ENCODE results near the gene SLC27A3. TPM values are rescaled to one million over a fixed set of nuclear protein-coding genes. Genes with fewer than 3 reads are reported as not detected.
"Not testable (repeated sequence)": the region's sequence is repeated elsewhere in the genome, so short reads cannot be mapped to it uniquely, and the experiment has no call there.

The SLC27A3 gene
- total and polyA plus RNA-seq, 2 donors = 8.4 to 48.5 TPM

GRCh38 chr1:153752072-153752471 lies 23.1 kb upstream of the SLC27A3 start:
- no peaks in the 10 kb centered on the region for H3K9me3 ChIP-seq (ENCODE audit: control insufficient read depth in 2 of 2, insufficient read depth in 1 of 2, low read length in 1 of 2)
- 97% methylated on average over 2 of the region's 2 CpGs for WGBS
- H3K27ac ChIP-seq (ENCODE audit: low read depth in 1 of 2, low read length in 1 of 2) = no peak overlapping the region
- H3K4me3 ChIP-seq (ENCODE audit: low read length in 2 of 2) = no peak overlapping the region
- H3K36me3 ChIP-seq (ENCODE audit: control insufficient read depth in 2 of 2, insufficient read depth in 2 of 2, low read length in 1 of 2) = peaks cover 42 to 83% of the 10 kb centered on the region in 2 donors
- no peak for DNase-seq (ENCODE audit: low read depth in 6 of 9, low spot score in 9 of 9)
- H3K4me1 ChIP-seq (ENCODE audit: control insufficient read depth in 2 of 2, insufficient read depth in 2 of 2, low read length in 2 of 2) = no peaks in the 10 kb centered on the region
- H3K27me3 ChIP-seq (ENCODE audit: control insufficient read depth in 2 of 2, insufficient read depth in 1 of 2, low read length in 1 of 2) = no peaks in the 10 kb centered on the region

- DNase-seq (ENCODE audit: low read depth in 6 of 9, low spot score in 9 of 9) = no peak
- Histone ChIP-seq H3K36me3 (ENCODE audit: control insufficient read depth in 2 of 2, insufficient read depth in 2 of 2, low read length in 1 of 2) (peaks cover 40 to 83% of the 10 kb centered on the region in 2 donors), H3K4me1 (ENCODE audit: control insufficient read depth in 2 of 2, insufficient read depth in 2 of 2, low read length in 2 of 2) (no peaks in the 10 kb centered on the region), H3K27ac (ENCODE audit: low read depth in 1 of 2, low read length in 1 of 2) (no peak overlapping the region), H3K27me3 (ENCODE audit: control insufficient read depth in 2 of 2, insufficient read depth in 1 of 2, low read length in 1 of 2) (no peaks in the 10 kb centered on the region), H3K4me3 (ENCODE audit: low read length in 2 of 2) (no peak overlapping the region), H3K9me3 (ENCODE audit: control insufficient read depth in 2 of 2, insufficient read depth in 1 of 2, low read length in 1 of 2) (no peaks in the 10 kb centered on the region)
- 90% methylated on average over 8 of the region's 8 CpGs for WGBS
Measured at GRCh38 chr1:153752571-153753195, 22.5 kb upstream of the SLC27A3 start.

GRCh38 chr1:153754266-153754665 lies 20.9 kb upstream of the SLC27A3 start:
- DNase-seq (ENCODE audit: low read depth in 6 of 9, low spot score in 9 of 9) = no peak

GRCh38 chr1:153760440-153760839 lies 14.8 kb upstream of the SLC27A3 start:
- H3K4me3 ChIP-seq (ENCODE audit: low read length in 2 of 2) = no peak overlapping the region
- DNase-seq (ENCODE audit: low read depth in 6 of 9, low spot score in 9 of 9) = no peak
- H3K27ac ChIP-seq (ENCODE audit: low read depth in 1 of 2, low read length in 1 of 2) = no peak overlapping the region

More at GRCh38 chr1:153754266-153754665, 20.9 kb upstream of the SLC27A3 start:
- Histone ChIP-seq H3K9me3 (ENCODE audit: control insufficient read depth in 2 of 2, insufficient read depth in 1 of 2, low read length in 1 of 2) (no peaks in the 10 kb centered on the region), H3K36me3 (ENCODE audit: control insufficient read depth in 2 of 2, insufficient read depth in 2 of 2, low read length in 1 of 2) (peaks cover 43 to 79% of the 10 kb centered on the region in 2 donors), H3K4me3 (ENCODE audit: low read length in 2 of 2) (no peak overlapping the region), H3K27me3 (ENCODE audit: control insufficient read depth in 2 of 2, insufficient read depth in 1 of 2, low read length in 1 of 2) (no peaks in the 10 kb centered on the region), H3K27ac (ENCODE audit: low read depth in 1 of 2, low read length in 1 of 2) (no peak overlapping the region), H3K4me1 (ENCODE audit: control insufficient read depth in 2 of 2, insufficient read depth in 2 of 2, low read length in 2 of 2) (no peaks in the 10 kb centered on the region)
- WGBS = 96% methylated on average over 2 of the region's 2 CpGs

GRCh38 chr1:153763365-153764225 lies 11.6 kb upstream of the SLC27A3 start:
- no peak overlapping the region for H3K4me3 ChIP-seq (ENCODE audit: low read length in 2 of 2)
- peaks cover 61 to 79% of the 10 kb centered on the region in 2 donors for H3K36me3 ChIP-seq (ENCODE audit: control insufficient read depth in 2 of 2, insufficient read depth in 2 of 2, low read length in 1 of 2)
- H3K27me3 ChIP-seq (ENCODE audit: control insufficient read depth in 2 of 2, insufficient read depth in 1 of 2, low read length in 1 of 2) = no peaks in the 10 kb centered on the region
- H3K27ac ChIP-seq (ENCODE audit: low read depth in 1 of 2, low read length in 1 of 2) = no peak overlapping the region
- no peak for DNase-seq (ENCODE audit: low read depth in 6 of 9, low spot score in 9 of 9)
- 96% methylated on average over 7 of the region's 7 CpGs for WGBS
- no peaks in the 10 kb centered on the region for H3K4me1 ChIP-seq (ENCODE audit: control insufficient read depth in 2 of 2, insufficient read depth in 2 of 2, low read length in 2 of 2)
- H3K9me3 ChIP-seq (ENCODE audit: control insufficient read depth in 2 of 2, insufficient read depth in 1 of 2, low read length in 1 of 2) = no peaks in the 10 kb centered on the region

More at GRCh38 chr1:153760440-153760839, 14.8 kb upstream of the SLC27A3 start:
- no peaks in the 10 kb centered on the region for H3K9me3 ChIP-seq (ENCODE audit: control insufficient read depth in 2 of 2, insufficient read depth in 1 of 2, low read length in 1 of 2)
- H3K4me1 ChIP-seq (ENCODE audit: control insufficient read depth in 2 of 2, insufficient read depth in 2 of 2, low read length in 2 of 2) = no peaks in the 10 kb centered on the region
- WGBS = 97% methylated on average over 4 of the region's 4 CpGs
- peaks cover 59 to 71% of the 10 kb centered on the region in 2 donors for H3K36me3 ChIP-seq (ENCODE audit: control insufficient read depth in 2 of 2, insufficient read depth in 2 of 2, low read length in 1 of 2)
- no peaks in the 10 kb centered on the region for H3K27me3 ChIP-seq (ENCODE audit: control insufficient read depth in 2 of 2, insufficient read depth in 1 of 2, low read length in 1 of 2)

GRCh38 chr1:153764310-153764709 lies 10.9 kb upstream of the SLC27A3 start:
- no peak overlapping the region for H3K4me3 ChIP-seq (ENCODE audit: low read length in 2 of 2)
- H3K4me1 ChIP-seq (ENCODE audit: control insufficient read depth in 2 of 2, insufficient read depth in 2 of 2, low read length in 2 of 2) = no peaks in the 10 kb centered on the region
- no peaks in the 10 kb centered on the region for H3K9me3 ChIP-seq (ENCODE audit: control insufficient read depth in 2 of 2, insufficient read depth in 1 of 2, low read length in 1 of 2)
- no peak overlapping the region for H3K27ac ChIP-seq (ENCODE audit: low read depth in 1 of 2, low read length in 1 of 2)
- 98% methylated on average over 5 of the region's 5 CpGs for WGBS
- H3K36me3 ChIP-seq (ENCODE audit: control insufficient read depth in 2 of 2, insufficient read depth in 2 of 2, low read length in 1 of 2) = peaks cover 61 to 79% of the 10 kb centered on the region in 2 donors
- no peaks in the 10 kb centered on the region for H3K27me3 ChIP-seq (ENCODE audit: control insufficient read depth in 2 of 2, insufficient read depth in 1 of 2, low read length in 1 of 2)
- no peak for DNase-seq (ENCODE audit: low read depth in 6 of 9, low spot score in 9 of 9)

- H3K9me3 ChIP-seq (ENCODE audit: control insufficient read depth in 2 of 2, insufficient read depth in 1 of 2, low read length in 1 of 2); H3K4me1 ChIP-seq (ENCODE audit: control insufficient read depth in 2 of 2, insufficient read depth in 2 of 2, low read length in 2 of 2); H3K27ac ChIP-seq (ENCODE audit: low read depth in 1 of 2, low read length in 1 of 2); H3K27me3 ChIP-seq (ENCODE audit: control insufficient read depth in 2 of 2, insufficient read depth in 1 of 2, low read length in 1 of 2); DNase-seq (ENCODE audit: low read depth in 6 of 9, low spot score in 9 of 9); H3K4me3 ChIP-seq (ENCODE audit: low read length in 2 of 2): not testable (repeated sequence)
- 97% methylated on average over 10 of the region's 10 CpGs for WGBS
- peaks cover 60 to 85% of the 10 kb centered on the region in 2 donors for H3K36me3 ChIP-seq (ENCODE audit: control insufficient read depth in 2 of 2, insufficient read depth in 2 of 2, low read length in 1 of 2)
Measured at GRCh38 chr1:153766663-153767062, 8.5 kb upstream of the SLC27A3 start.

GRCh38 chr1:153767519-153767918 lies 7.7 kb upstream of the SLC27A3 start:
- Histone ChIP-seq H3K27ac (ENCODE audit: low read depth in 1 of 2, low read length in 1 of 2) (no peak overlapping the region), H3K36me3 (ENCODE audit: control insufficient read depth in 2 of 2, insufficient read depth in 2 of 2, low read length in 1 of 2) (peaks cover 68 to 89% of the 10 kb centered on the region in 2 donors), H3K9me3 (ENCODE audit: control insufficient read depth in 2 of 2, insufficient read depth in 1 of 2, low read length in 1 of 2) (no peaks in the 10 kb centered on the region), H3K4me3 (ENCODE audit: low read length in 2 of 2) (no peak overlapping the region), H3K4me1 (ENCODE audit: control insufficient read depth in 2 of 2, insufficient read depth in 2 of 2, low read length in 2 of 2) (no peaks in the 10 kb centered on the region), H3K27me3 (ENCODE audit: control insufficient read depth in 2 of 2, insufficient read depth in 1 of 2, low read length in 1 of 2) (no peaks in the 10 kb centered on the region)
- DNase-seq (ENCODE audit: low read depth in 6 of 9, low spot score in 9 of 9) = no peak
- 99% methylated on average over 11 of the region's 11 CpGs for WGBS
